GM18951 (cell line): ENCODE measurements around the gene C11orf42.
A peak's percentile ranks its signal among the peaks of the same experiment; 100 is the strongest.
"Not testable (repeated sequence)": the region's sequence is repeated elsewhere in the genome, so short reads cannot be mapped to it uniquely, and the experiment has no call there.

Experiments
- POLR2A ChIP-seq: IDR thresholded peaks from 4 replicates; pipeline ENCODE4 v1.6.1; 2011; ENCODE audit warnings: mild to moderate bottlenecking; ENCODE audit not compliant: insufficient read length, insufficient read depth; ENCODE audit errors: extremely low read depth
- in situ Hi-C: fragments of 300-500 bp; cut with MboI; formaldehyde crosslinking; loops from one replicate; pipeline ENCODE4 v1.12.0; 2022; ENCODE audit warnings: low sequenced_read_pairs, mixed read lengths, inconsistent platforms; ENCODE audit not compliant: unreplicated experiment

Gene C11orf42

GRCh38 chr11:6232899-6233298, 27.5 kb downstream of the C11orf42 start:
- TF ChIP-seq POLR2A = no peak
- in situ Hi-C loops = no loop called here

GRCh38 chr11:6233984-6234386, 28.6 kb downstream of the C11orf42 start:
- TF ChIP-seq POLR2A = no peak

GRCh38 chr11:6234387-6235107, 29.2 kb downstream of the C11orf42 start, which contains the start of gene FHIP1B:
Gene FHIP1B, minus strand, starts transcription at chr11:6234636. Its CDS starts 10,120 bp downstream, at chr11:6224516.
- TF ChIP-seq POLR2A = peak; percentile 75
- in situ Hi-C loops = no loop called here

More at GRCh38 chr11:6233984-6234386, 28.6 kb downstream of the C11orf42 start:
- in situ Hi-C loops = no loop called here

GRCh38 chr11:6237266-6237665, 31.9 kb downstream of the C11orf42 start:
- in situ Hi-C loops = no loop called here
- no peak for TF ChIP-seq POLR2A

GRCh38 chr11:6237761-6238302, 32.5 kb downstream of the C11orf42 start:
- in situ Hi-C loops = no loop called here
- TF ChIP-seq POLR2A = no peak

- in situ Hi-C loops = no loop called here
- TF ChIP-seq POLR2A = no peak
These were observed 33.5 kb downstream of the C11orf42 start, which contains the start of gene CNGA4 for GRCh38 chr11:6238902-6239301. Gene CNGA4, plus strand, starts transcription at chr11:6239089. Its CDS starts 118 bp downstream, at chr11:6239207.

GRCh38 chr11:6240139-6240538, 34.8 kb downstream of the C11orf42 start:
- in situ Hi-C loops = no loop called here

GRCh38 chr11:6240781-6241180, 35.4 kb downstream of the C11orf42 start:
- in situ Hi-C loops = no loop called here
- no peak for TF ChIP-seq POLR2A

More at GRCh38 chr11:6240139-6240538, 34.8 kb downstream of the C11orf42 start:
- no peak for TF ChIP-seq POLR2A

GRCh38 chr11:6241316-6241715, 36.0 kb downstream of the C11orf42 start:
- in situ Hi-C loops = no loop called here
- TF ChIP-seq POLR2A = no peak

- TF ChIP-seq POLR2A = no peak
- in situ Hi-C loops = no loop called here
These were observed 40.2 kb downstream of the C11orf42 start for GRCh38 chr11:6245536-6245935.

GRCh38 chr11:6248248-6248647, 42.9 kb downstream of the C11orf42 start:
- TF ChIP-seq POLR2A = no peak
- in situ Hi-C loops = no loop called here

GRCh38 chr11:6248897-6249296, 43.5 kb downstream of the C11orf42 start:
- in situ Hi-C loops = not testable (repeated sequence)

GRCh38 chr11:6249770-6250555, 44.6 kb downstream of the C11orf42 start:
- TF ChIP-seq POLR2A = no peak
- in situ Hi-C loops = no loop called here
